Suprapubic skin (tissue), 4 donors: ENCODE results near the gene RCOR2.

Experiments used
- CTCF ChIP-seq, 2 donors: fragments of 200-600 bp in 1 of 2; fragments of 450-650 bp in 1 of 2; sonication (generic) in 1 of 2; IDR thresholded peaks; one replicate each; pipeline ENCODE4 v1.5.1; 2016 to 2019; ENCODE audit warnings: antibody characterized with exemption in 2 of 2, mild to moderate bottlenecking in 1 of 2, moderate library complexity in 1 of 2
- POLR2A ChIP-seq, 2 donors: fragments of 450-650 bp; IDR thresholded peaks; one replicate each; pipeline ENCODE4 v1.6.1; 2017; ENCODE audit warnings: antibody characterized with exemption in 2 of 2, mild to moderate bottlenecking in 2 of 2, moderate library complexity in 2 of 2
- POLR2AphosphoS5 ChIP-seq, 3 donors: sonication (generic); formaldehyde crosslinking; IDR thresholded peaks; one replicate each; pipeline ENCODE4 v1.6.1; 2017; ENCODE audit warnings: antibody characterized with exemption in 3 of 3

GRCh38 chr11:63872800-63873197 is 44.2 kb downstream of the RCOR2 start:
- TF ChIP-seq CTCF (IDR thresholded peaks at IDR 0.05), result no peak
- no peak for TF ChIP-seq POLR2A (IDR thresholded peaks at IDR 0.05)
- TF ChIP-seq POLR2AphosphoS5 (IDR thresholded peaks at IDR 0.05), result no peak
